GM21786 (cell line): ENCODE data around the gene CNOT4.

Experiments used
- ATAC-seq: cut with Tn5 transposase; IDR thresholded peaks from one replicate; pipeline ENCODE4 v1.9.1; 2021; ENCODE audit not compliant: unreplicated experiment

Gene CNOT4

DNA sequence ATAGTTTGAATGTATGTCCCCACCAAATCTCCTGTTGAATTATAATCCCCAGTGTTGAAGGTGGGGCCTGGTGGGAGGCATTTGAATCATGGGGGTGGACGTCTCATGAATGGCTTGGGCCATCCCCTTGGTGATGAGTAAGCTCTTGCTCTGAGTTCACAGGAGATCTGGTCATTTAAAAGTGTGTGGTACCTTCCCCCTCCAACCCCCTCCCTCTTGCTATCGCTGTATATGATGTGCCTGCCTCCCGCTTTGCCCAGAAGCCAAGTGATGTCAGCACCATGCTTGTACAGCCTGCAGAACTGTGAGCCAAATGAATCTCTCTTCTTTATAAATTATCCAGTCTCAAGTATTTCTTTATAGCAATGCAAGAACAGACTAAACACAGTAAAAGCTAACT lies 103.0 kb downstream of the CNOT4 start:
- no peak for ATAC-seq

DNA sequence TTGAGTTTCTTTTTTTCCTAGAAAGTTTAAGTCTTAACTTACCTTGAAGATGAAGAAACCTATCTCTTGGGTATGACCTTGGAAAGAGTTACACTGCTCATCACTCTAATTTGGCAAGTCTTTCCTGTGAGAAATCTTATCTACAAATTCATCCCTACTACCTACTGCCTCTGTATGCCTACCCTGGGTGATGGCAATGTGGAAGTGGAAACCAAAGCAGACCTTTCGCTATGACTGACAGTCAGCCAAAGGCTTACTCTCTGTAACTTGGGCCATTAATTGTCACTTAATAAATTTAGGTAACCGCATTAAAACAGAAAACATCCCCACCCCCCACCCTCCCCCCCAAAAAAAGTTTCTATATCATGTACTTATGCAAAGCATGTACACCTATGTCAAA lies 103.9 kb downstream of the CNOT4 start:
- ATAC-seq: no peak

DNA sequence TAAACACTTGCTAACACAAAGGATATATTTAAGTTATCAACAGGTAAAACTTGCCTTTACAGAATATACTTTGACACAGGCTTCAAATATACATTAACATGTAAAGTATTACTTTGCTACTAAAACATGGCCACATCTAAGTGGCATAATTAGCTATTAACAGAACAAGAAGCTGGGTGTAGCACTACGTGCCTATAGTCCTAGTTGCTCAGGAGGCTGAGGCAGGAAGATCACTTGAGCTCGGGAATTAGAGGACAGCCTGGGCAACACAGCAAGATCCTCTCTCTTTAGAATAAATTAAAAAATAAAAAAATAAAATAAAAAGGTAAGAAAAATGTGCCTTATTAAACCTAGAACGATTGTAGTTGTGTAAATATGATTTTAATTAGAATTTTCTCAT lies 106.6 kb downstream of the CNOT4 start:
- ATAC-seq: no peak

DNA sequence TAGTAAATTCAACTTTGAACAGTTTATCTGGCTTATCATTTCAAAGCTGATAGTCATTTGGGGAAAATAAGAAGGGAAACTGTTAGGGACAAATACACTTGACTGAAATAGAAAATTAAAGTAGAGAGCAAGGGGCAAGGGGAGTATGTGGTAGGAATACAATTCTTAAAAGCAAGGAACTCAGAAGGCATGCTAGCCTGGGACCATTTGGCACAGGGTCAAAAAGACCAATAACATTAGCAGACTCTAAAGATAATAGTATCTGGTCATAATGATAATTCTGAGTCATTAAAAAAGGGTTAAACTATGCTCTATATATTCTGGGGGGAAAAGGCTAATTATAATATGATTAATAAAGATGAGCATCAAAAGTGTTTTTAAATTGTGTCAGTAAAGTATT lies 112.2 kb downstream of the CNOT4 start:
- ATAC-seq: no peak

DNA sequence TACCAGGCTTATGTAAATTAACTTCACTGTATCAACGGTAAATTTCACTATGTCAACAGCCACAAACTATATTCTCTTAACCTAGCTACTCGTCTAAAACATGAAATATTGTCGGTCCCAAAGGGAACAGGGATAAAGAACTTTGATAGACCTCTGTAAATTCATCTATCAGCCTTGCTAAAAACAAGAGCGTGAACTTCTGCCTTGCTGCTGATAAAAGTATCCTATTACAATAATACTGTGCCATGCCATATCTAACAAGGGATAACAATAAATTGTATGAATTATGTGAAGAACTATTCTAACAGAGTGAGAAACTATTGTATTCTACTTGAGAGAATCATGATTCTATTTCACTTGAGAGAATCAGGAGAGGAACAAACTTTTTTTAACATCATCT lies 117.2 kb downstream of the CNOT4 start:
- no peak for ATAC-seq

DNA sequence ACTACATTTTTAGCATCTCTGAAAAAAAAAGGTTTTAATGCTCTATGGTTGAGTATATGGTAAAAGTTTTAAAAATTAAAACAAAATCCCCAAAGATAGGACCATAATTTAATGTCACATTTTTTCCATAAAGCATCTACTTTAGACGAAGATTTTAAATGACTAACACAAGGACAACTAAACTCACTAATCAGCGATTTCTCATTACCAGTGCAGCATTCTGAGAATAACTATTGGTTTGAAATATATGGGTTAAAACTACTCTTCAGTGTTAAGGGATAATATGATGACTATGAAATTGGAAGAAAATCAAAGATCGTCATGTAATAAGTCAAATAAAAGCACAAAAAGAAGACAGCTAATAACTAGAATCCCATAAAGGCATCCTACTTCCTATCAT lies 118.4 kb downstream of the CNOT4 start:
- ATAC-seq: no peak

DNA sequence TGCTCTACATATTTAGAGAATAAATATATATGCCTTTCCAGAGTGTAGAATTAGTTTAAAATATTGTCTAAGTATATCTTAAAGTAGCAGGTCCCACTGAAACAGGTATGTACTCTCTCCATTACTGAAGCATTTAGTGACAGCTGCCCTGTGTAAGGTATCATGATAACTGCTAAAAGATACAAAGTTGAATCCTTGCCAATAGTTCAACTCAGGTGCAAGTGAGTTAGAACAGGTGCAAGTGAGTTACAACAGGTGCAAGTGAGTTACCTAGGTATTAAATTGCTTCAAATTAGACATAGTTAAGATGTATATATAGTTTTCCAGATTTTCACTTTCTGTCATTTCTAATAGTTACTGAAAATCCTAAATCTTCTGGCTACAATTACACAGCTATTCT lies 119.1 kb downstream of the CNOT4 start:
- no peak for ATAC-seq

DNA sequence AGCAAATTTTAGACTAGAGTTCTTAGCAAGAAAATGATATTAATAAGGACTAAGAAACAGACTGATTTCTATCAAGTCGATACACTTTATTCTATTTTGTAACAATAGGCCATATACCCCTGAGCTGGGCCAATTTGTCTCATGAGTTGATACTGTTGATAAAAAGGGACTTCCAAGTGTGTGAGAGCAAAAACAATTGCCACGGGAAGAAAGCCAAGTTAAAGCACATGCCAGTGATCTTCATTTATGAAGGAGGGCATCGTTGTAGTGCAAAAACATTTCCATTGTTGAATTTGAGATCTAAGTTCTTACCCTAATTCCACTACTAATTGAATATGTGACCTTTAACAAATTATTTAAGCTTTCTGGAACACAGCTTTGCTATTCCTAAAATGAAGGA lies 119.9 kb downstream of the CNOT4 start:
- ATAC-seq: no peak

DNA sequence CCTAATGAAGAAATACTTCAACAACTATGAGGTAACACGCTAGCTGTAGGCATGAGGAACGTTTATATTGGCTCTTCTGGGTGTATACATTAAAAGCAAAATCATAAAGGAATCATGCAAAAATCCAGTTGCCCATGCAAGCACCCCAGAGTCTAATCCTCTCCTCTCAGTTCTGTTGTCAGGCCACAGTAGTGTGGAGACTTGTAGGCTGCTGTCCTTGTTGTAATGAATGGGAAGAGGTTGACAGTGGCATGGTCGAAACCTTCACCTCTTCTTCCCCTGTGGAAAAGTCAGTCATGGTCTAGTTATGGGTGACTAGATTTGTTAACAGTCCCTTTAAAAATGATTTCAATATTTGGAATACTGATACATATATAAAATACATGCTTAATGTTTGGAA lies 121.3 kb downstream of the CNOT4 start:
- no peak for ATAC-seq

DNA sequence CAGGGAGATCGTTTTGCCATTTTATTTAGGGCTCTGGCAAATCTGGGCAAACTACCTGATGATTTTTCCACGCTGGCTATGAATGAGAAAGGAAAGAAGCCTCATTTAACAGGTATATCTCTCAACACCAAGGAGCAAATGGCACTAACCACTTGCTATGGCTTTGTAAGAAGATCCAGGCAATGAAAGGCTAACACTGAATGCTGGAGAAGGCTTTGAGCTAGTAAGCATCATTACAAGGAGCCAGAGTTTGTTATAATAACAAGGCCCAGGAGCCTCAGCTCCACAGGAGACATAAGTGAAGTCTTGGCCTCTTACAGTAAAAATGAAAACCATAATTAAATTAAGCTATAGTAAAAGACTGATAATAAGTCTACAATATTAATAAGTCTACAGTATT lies 123.1 kb downstream of the CNOT4 start:
- no peak for ATAC-seq

DNA sequence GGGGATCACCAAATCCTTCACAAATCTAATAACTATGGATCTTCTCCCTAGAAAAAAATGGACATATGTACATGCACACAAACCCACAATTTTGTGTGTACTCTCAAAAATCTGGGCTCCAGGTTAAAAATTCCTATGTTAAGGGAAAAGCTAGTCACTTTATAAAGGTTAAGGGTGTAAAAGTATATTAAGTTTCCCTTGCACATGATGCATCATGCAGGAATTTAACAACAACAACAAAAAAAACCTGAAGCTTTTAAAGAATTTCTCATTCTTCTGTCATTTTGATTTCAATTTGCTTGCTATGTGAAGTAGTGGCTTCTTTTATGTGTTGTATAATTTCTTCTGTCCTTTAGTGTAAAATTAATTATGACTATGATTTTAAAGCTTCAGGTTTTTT lies 123.7 kb downstream of the CNOT4 start:
- ATAC-seq: no peak

DNA sequence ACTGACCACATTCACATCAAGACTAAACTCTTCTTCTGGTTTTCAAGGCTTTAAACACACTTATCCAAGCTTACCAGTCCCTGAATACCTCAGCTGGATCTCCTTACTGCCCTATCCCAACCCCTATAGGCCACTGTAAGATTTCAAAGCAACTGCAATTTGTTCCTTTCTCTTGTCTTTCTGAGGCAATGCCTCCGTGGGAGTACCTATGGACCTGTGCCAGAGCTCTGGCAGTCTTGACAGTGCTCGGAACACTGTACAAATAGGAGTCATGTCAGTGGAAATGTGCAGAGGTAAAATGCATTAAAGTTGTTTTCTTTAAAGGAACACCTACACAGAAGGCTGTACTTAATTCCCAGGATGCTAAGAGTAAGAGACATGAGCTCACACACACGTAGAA lies 124.7 kb downstream of the CNOT4 start:
- ATAC-seq: no peak

DNA sequence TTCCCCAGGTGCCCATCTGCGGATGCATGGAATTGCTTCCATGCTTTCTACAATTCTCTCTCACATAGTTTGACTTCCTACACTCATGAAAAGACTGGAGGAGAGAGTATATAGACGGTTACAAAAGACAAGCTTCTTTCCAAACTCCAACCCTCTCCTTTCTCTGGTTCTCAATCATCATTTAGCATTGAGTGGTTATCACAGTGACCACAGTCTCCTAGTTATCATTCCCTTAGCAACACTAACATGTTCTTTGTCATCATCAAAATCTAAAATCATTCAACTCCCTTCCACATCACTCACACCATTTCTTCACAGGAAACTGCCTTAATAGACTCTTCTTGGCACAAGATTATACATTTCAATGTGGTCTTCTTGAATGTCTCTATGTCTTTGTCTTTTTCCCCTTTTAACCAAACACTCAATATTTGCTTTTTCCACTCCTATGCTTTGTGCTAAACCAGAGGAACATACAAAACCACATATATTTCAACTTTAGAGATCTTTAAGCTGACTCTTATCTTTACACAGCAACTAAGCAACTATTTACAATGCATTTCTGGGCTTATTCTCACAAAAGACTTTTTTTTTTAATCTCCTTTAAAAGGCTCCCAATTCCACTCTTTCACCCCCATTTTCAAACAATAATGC lies 126.3 kb downstream of the CNOT4 start:
- ATAC-seq: no peak

DNA sequence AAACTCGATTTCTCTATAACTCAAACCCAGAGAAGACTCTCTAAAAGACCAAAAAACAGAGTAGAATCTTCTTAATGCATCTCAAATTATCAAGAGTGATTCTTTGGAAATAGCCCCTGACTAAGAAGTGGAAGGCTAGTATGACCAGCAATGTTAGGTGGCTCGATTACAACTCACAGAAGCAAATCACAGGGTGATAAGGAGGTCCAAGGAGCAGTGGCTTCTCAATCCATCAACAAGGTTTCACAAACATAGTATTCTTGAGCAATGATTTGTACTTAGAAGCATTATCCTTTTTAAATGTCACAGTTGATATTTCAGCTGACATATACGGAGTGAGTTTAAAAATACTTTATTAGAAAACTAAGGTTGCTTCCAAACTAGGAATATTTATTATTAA lies 127.7 kb downstream of the CNOT4 start:
- no peak for ATAC-seq

DNA sequence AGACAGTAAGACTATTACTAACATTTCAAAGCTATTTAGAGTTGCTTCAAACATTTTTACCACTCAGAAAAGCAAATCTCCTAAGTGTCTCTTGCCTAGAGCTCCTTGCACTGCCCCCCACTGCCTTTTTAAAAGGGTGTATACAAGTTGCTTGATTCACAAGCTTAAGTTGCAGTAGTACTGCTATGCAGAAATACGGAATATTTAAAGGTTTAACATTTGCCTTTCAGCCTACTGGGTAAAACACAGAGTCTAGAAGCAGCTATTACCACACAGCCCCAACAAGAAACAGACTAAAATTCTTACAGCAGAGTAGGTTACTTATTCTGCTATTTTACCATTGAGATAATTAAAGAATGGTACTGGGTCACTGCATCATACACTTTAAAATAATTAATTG lies 128.5 kb downstream of the CNOT4 start:
- no peak for ATAC-seq

DNA sequence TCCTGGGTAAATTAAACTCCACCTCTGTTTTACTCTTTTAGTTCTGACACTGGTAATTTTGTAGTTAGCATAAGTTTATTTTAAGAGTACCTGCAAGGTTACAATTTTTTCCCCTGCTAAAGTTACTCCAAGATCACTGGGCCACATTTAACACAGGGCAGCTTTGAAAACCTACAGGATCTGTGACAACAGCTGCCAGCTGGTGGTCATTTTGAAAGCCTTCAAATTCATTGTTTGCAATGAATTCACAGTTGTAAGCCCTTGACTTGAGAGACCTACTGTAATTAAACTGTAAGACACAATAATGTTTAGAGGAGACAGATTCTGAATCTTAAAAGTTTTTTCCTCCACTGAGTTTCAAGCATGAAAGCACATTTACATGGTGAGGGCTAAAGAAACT lies 129.6 kb downstream of the CNOT4 start:
- no peak for ATAC-seq

DNA sequence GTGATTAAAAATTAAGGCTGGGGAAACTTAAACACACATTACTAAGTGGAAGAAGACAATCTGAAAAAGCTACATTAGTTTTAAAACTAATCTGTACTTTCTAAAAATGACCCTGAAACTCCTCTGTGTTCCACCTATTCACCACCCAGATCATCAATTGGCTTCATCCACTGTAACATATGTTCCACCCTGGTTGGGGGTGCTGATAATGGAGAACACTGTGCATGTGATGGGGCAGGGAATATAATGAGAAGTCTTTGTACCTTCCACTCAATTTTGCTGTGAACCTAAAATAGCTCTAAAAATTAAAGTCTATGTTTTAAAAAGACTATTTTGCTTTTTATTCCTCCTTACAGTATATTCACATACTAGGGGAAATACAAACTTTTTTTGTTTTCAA lies 132.7 kb downstream of the CNOT4 start:
- no peak for ATAC-seq

DNA sequence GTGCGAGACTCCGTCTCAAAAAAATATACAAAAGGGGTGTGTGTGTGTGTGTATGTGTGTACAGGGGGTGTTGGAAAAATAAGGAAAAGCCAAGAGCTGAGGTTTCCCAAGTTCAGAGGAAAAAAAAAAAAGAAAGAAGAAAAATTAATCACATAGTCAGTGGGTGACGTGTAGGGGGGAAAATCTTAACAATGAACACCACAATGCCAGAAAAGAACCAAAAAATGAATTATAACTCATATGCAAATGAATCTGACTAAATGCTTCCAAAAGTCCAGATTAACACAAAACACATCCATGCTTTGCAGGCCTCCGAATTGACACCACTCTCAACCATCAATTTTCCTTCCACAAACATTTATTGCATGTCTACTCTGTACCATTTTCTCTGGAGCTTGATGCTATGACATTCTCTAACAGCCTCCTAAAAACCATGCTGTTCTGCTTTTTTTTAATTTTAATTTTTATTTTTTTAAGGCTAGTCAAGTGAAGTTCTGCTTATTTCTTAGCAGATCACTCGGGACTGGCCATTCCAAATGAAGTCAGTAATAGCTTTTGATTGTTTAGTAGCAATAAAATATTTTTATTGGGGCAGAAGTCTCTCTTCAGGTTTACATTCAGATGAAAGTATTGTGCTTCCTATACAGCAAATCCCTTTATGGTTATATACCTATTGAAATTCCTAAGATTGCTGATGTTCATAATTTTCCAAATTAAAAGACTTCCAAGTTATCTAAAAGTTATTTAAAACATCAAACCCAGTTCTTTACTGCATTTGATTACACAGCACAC lies 133.8 kb downstream of the CNOT4 start:
- ATAC-seq: no peak

DNA sequence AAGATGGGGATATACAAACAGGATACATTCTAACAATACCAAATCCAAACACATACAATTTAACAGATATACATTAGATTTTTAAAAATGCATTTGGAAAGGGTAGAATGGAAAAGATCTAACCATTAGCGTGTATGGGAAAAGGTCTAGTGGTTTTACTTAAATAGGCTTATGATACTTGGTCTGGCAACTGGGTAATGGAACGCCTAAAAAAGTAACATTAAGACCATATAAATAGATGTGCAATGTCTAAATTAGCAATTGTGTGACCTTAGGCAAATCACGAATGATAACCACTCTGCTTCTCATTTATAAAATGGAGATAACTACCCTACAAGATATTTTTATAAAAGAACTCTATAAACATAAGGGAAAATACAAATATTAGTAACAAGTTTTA lies 135.2 kb downstream of the CNOT4 start:
- no peak for ATAC-seq

DNA sequence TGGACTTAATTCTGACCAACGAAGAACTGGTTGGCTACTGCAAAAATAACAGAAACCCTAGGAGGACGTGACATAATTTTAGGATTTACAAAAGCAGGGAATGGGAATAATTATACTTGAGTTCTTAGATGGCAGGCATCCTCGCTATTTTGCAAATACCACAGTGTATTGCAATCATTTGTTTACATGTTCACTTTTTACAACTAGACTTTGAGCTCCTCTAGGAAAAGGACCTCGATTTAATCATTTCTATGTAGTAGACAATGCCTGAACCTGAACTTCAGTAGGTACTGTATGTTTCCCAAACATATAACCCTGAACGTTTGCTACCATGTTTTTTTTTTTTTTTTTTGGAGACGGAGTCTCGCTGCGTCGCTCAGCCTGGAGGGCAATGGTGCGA lies 137.7 kb downstream of the CNOT4 start:
- ATAC-seq: no peak

DNA sequence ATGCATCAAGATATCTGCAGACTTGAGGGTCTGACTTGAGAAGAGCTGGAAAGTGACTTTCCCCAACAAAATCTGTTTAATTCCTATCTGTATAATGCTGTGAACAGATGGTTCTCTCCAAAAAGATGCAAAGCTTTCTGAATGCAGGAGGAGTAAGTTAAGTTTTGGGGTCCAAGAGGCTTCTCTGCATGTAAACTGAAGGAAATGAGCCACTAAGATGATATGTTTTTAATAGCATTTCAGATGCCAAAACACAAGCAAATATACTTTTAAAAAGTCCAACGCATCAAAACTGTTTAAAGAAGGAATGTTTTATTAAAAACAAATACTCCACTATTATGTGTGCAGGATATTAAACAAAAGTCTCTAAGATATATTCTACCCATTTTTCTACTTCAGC lies 139.2 kb downstream of the CNOT4 start:
- ATAC-seq: no peak

DNA sequence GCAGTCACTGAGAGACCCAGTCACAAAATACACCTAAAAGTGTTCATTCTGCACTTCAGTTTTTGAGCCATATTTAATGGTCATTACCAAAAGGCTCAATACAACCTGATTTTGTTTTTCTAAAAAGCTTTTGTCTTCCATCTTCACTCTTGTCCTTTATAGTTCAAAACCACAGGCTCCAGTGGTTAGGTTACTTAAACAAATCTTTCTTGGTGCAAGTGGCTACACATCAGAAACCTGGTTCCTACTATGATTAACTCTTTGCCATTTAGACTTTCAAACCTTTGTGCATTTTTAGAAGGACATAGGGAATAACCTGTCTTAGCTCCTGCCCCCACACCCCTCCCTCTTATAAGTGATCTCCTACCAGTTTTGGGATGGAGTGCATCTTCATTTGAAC lies 140.5 kb downstream of the CNOT4 start:
- ATAC-seq: no peak
